PC-9 (cell line): Measurements from ENCODE around the gene GLRX2. TPM values are rescaled to one million over a fixed set of nuclear protein-coding genes. Genes with fewer than 3 reads are reported as not detected.

Source experiments
- BruUV-seq: library from RNA; stranded (reverse); fragments of 400-500 nt; replicated peaks from 2 replicates; lab custom pipeline; 2021; lab: Mats Ljungman, UMichigan
- CTCF ChIA-PET: fragments of 300-600 bp; sonication (Branson Sonifier 250); formaldehyde crosslinking; loops from one replicate; lab custom pipeline; 2022; ENCODE audit warnings: antibody characterized with exemption; lab: Charles Lee
- POLR2A ChIA-PET: fragments of 300-600 bp; sonication (Branson Sonifier 250); formaldehyde crosslinking; loops from one replicate; lab custom pipeline; 2022; ENCODE audit warnings: antibody characterized with exemption; ENCODE audit not compliant: unreplicated experiment; lab: Charles Lee
- DNase-seq, 2 experiments: peaks; one replicate each; pipeline versions ENCODE4 v3.0.0 to v3.0.0-alpha.2; 2015 to 2022; ENCODE audit warnings: mixed read lengths in 1 of 2
- H2AFZ ChIP-seq: fragments of 200-600 bp; sonication (generic); 2 replicates; pipeline ENCODE4 v1.8.1; 2017; ENCODE audit warnings: antibody characterized with exemption
- H3F3A ChIP-seq: fragments of 200-600 bp; sonication (generic); 2 replicates; pipeline ENCODE4 v1.8.1; 2017; ENCODE audit warnings: antibody characterized with exemption, mild to moderate bottlenecking, low read depth; ENCODE audit not compliant: insufficient read depth
- H3K27ac ChIP-seq: fragments of 200-600 bp; sonication (generic); 2 replicates; pipeline ENCODE4 v1.6.1; 2016; ENCODE audit warnings: mixed run types
- H3K27me3 ChIP-seq: fragments of 200-600 bp; sonication (generic); 2 replicates; pipeline ENCODE4 v1.6.1; 2016; ENCODE audit warnings: low read depth, mixed run types; ENCODE audit not compliant: insufficient read depth
- H3K36me3 ChIP-seq: fragments of 200-600 bp; sonication (generic); 2 replicates; pipeline ENCODE4 v1.6.1; 2016; ENCODE audit warnings: low read depth, mixed run types
- H3K4me1 ChIP-seq: fragments of 200-600 bp; sonication (generic); replicated peaks from 2 replicates; pipeline ENCODE4 v1.6.1; 2016; ENCODE audit warnings: mixed run types; ENCODE audit not compliant: insufficient read depth
- H3K4me2 ChIP-seq: fragments of 200-600 bp; sonication (generic); 2 replicates; pipeline ENCODE4 v1.6.1; 2017; ENCODE audit warnings: mixed run types
- H3K4me3 ChIP-seq: fragments of 200-600 bp; sonication (generic); 2 replicates; pipeline ENCODE4 v1.6.1; 2016; ENCODE audit warnings: mixed run types
- H3K79me2 ChIP-seq: fragments of 200-600 bp; sonication (generic); 2 replicates; pipeline ENCODE4 v1.6.1; 2017; ENCODE audit warnings: low read depth, mixed run types
- H3K9me2 ChIP-seq: fragments of 200-600 bp; sonication (generic); 2 replicates; pipeline ENCODE4 v1.8.1; 2017; ENCODE audit warnings: mild to moderate bottlenecking; ENCODE audit not compliant: insufficient read depth
- H3K9me3 ChIP-seq: fragments of 200-600 bp; sonication (generic); 2 replicates; pipeline ENCODE4 v1.8.1; 2016; ENCODE audit warnings: low read depth; ENCODE audit not compliant: insufficient read depth
- H4K20me1 ChIP-seq: fragments of 200-600 bp; sonication (generic); 2 replicates; pipeline ENCODE4 v1.8.1; 2017; ENCODE audit not compliant: insufficient read depth
- EZH2 ChIP-seq: fragments of 200-600 bp; sonication (generic); IDR thresholded peaks from 2 replicates; pipeline ENCODE4 v1.8.0; 2017; ENCODE audit warnings: antibody characterized with exemption, low read depth
- intact Hi-C: fragments of 100-400 bp; cut with micrococcal nuclease; formaldehyde crosslinking; loops from one replicate; pipeline ENCODE4 v1.10.0; 2022; ENCODE audit not compliant: unreplicated experiment
- total RNA-seq: library from RNA; stranded (reverse); gene quantifications from 2 replicates; pipeline ENCODE4 v1.2.3, GENCODE V29; 2021
- TF ChIP-seq, protein P1 (sequence below): fragments of 200-600 bp; sonication (generic); conservative IDR thresholded peaks from 2 replicates; pipeline ENCODE4 v1.6.1; 2017; ENCODE audit warnings: mixed run types, antibody characterized with exemption, mild to moderate bottlenecking, moderate library complexity

GLRX2 gene
- total RNA-seq, 1 experiment from 2014 or later: 16.7 TPM

DNA sequence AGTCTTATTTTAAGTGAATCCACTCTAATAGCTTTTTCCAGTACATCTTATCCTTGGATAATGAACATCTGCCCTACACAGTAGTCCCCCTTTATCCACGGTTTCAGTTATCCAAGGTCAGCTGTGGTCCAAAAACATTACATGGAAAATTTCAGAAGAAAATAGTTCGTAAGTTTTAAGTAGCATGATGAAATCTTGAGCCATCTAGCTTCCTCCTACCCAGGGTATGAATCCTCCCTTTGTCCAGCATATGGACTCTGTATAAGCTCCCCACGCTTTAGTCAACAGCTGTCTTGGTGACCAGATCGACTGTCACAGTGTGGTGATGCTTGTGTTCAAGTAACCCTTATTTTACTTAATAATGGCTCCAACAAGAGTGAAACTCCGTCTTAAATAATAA, 2.6 kb downstream of the GLRX2 start:
- DNase-seq: no peak
- H3K9me2 ChIP-seq: no peaks in the 10 kb centered on the region
- intact Hi-C loops: no loop called here
- H3K4me3 ChIP-seq: no peak overlapping the region
- no TSS peak for BruUV-seq
- no peaks in the 10 kb centered on the region for H3K27me3 ChIP-seq
- POLR2A ChIA-PET: no interaction called here
- H3K27ac ChIP-seq: no peak overlapping the region
- CTCF ChIA-PET: no interaction called here
- H3K79me2 ChIP-seq: peaks cover 33% of the 10 kb centered on the region
- no peak overlapping the region for H3K4me2 ChIP-seq
- TF ChIP-seq EZH2: no peak
- TF ChIP-seq, protein P1, sequence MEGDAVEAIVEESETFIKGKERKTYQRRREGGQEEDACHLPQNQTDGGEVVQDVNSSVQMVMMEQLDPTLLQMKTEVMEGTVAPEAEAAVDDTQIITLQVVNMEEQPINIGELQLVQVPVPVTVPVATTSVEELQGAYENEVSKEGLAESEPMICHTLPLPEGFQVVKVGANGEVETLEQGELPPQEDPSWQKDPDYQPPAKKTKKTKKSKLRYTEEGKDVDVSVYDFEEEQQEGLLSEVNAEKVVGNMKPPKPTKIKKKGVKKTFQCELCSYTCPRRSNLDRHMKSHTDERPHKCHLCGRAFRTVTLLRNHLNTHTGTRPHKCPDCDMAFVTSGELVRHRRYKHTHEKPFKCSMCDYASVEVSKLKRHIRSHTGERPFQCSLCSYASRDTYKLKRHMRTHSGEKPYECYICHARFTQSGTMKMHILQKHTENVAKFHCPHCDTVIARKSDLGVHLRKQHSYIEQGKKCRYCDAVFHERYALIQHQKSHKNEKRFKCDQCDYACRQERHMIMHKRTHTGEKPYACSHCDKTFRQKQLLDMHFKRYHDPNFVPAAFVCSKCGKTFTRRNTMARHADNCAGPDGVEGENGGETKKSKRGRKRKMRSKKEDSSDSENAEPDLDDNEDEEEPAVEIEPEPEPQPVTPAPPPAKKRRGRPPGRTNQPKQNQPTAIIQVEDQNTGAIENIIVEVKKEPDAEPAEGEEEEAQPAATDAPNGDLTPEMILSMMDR: no peak
- H3K4me1 ChIP-seq: peaks cover 16% of the 10 kb centered on the region
- H2AFZ ChIP-seq: no peak overlapping the region
- H3F3A ChIP-seq: peaks cover 22% of the 10 kb centered on the region
- no peaks in the 10 kb centered on the region for H3K36me3 ChIP-seq
- H3K9me3 ChIP-seq: no peaks in the 10 kb centered on the region
- no peaks in the 10 kb centered on the region for H4K20me1 ChIP-seq

DNA sequence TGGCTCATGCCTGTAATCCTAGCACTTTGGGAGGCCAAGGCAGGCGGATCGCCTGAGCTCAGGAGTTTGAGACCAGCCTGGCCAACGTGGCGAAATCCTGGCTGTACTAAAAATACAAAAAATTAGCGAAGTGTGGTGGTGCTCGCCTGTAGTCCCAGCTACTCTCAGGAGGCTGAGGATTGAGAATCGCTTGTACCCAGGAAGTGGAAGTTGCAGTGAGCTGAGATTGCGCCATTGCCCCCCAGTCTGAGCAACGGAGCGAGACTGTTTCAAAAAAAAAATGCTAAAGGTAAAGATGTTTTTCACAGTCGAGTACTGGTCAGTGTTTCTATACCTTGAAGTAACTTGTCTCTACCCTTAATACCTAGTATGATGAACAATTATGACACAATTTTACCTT, 11.1 kb downstream of the GLRX2 start:
- H3F3A ChIP-seq: no peaks in the 10 kb centered on the region
- no peak for DNase-seq
- no peak for TF ChIP-seq EZH2
- TF ChIP-seq, protein P1: no peak
- no peaks in the 10 kb centered on the region for H3K9me2 ChIP-seq
- no peak overlapping the region for H3K27ac ChIP-seq
- H3K4me3 ChIP-seq: no peak overlapping the region
- H3K9me3 ChIP-seq: no peaks in the 10 kb centered on the region
- H2AFZ ChIP-seq: no peak overlapping the region
- no TSS peak for BruUV-seq
- H4K20me1 ChIP-seq: no peaks in the 10 kb centered on the region
- H3K27me3 ChIP-seq: no peaks in the 10 kb centered on the region
- H3K4me1 ChIP-seq: no peaks in the 10 kb centered on the region
- intact Hi-C loops: no loop called here
- CTCF ChIA-PET: no interaction called here
- no peaks in the 10 kb centered on the region for H3K79me2 ChIP-seq
- no peak overlapping the region for H3K4me2 ChIP-seq
- POLR2A ChIA-PET: no interaction called here
- 0 out of 2 replicates have a peak, but pooled peaks cover 4% of the 10 kb centered on the region for H3K36me3 ChIP-seq

DNA sequence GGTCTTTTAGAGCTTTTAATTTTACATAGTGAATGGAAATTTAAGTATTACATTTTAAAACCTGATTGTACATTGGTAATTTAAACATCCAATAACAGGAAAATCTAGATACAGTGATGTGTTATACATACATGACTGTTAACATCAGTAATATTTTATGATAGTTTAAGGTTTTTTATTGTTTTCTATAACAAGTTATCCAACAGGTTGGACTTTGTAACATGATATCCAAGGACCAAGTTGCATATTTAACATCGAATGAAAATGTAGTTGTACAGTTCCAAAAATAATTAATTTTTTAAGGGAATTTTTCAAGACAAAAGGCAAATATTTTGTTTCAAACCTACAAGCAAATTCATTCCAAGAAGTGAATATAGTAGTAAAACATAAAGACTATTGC, 14.3 kb downstream of the GLRX2 start:
- H4K20me1 ChIP-seq: no peaks in the 10 kb centered on the region
- TF ChIP-seq EZH2: no peak
- TF ChIP-seq, protein P1: no peak
- CTCF ChIA-PET: no interaction called here
- H3K4me1 ChIP-seq: no peaks in the 10 kb centered on the region
- H3K4me2 ChIP-seq: no peak overlapping the region
- H3K9me3 ChIP-seq: no peaks in the 10 kb centered on the region
- no peak overlapping the region for H3K27ac ChIP-seq
- no peak for DNase-seq
- no peak overlapping the region for H2AFZ ChIP-seq
- H3K9me2 ChIP-seq: no peaks in the 10 kb centered on the region
- H3F3A ChIP-seq: no peaks in the 10 kb centered on the region
- intact Hi-C loops: no loop called here
- POLR2A ChIA-PET: no interaction called here
- no peaks in the 10 kb centered on the region for H3K79me2 ChIP-seq
- no TSS peak for BruUV-seq
- no peak overlapping the region for H3K4me3 ChIP-seq
- H3K27me3 ChIP-seq: no peaks in the 10 kb centered on the region
- 0 out of 2 replicates have a peak, but pooled peaks cover 4% of the 10 kb centered on the region for H3K36me3 ChIP-seq
